Mesenchymal stem cell (in vitro differentiated cells and primary cell): ENCODE results near the gene NR2F1.

Source experiments
- DNase-seq: peaks from one replicate; pipeline ENCODE4 v3.0.0-alpha.2; 2013
- H2AFZ ChIP-seq: one replicate; pipeline ENCODE4 v1.6.1; 2013; ENCODE audit warnings: low read depth, mild to moderate bottlenecking, control low read depth, inconsistent platforms, low read length, moderate library complexity
- H2AK5ac ChIP-seq: 2 replicates; pipeline ENCODE4 v1.6.1; 2013; ENCODE audit warnings: low read length, moderate library complexity, mild to moderate bottlenecking, inconsistent platforms; ENCODE audit not compliant: severe bottlenecking
- H2BK120ac ChIP-seq: one replicate; pipeline ENCODE4 v1.6.1; 2013; ENCODE audit warnings: low read depth, mild to moderate bottlenecking, inconsistent platforms, low read length, moderate library complexity
- H2BK12ac ChIP-seq, 2 experiments: one replicate each; pipeline ENCODE4 v1.6.1; 2013; ENCODE audit warnings: inconsistent platforms in 2 of 2, low read length in 2 of 2, mild to moderate bottlenecking in 2 of 2, moderate library complexity in 2 of 2, control low read depth in 1 of 2
- H2BK15ac ChIP-seq: one replicate; pipeline ENCODE4 v1.6.1; 2013; ENCODE audit warnings: mild to moderate bottlenecking, low read depth, inconsistent platforms; ENCODE audit not compliant: poor library complexity, severe bottlenecking
- H2BK5ac ChIP-seq: 2 replicates; pipeline ENCODE4 v1.6.1; 2013; ENCODE audit warnings: low read depth, mild to moderate bottlenecking, low read length, control low read depth, inconsistent platforms; ENCODE audit not compliant: poor library complexity, severe bottlenecking
- H3K14ac ChIP-seq, 2 experiments: one replicate each; pipeline ENCODE4 v1.6.1; 2013; ENCODE audit warnings: inconsistent platforms in 2 of 2, low read length in 2 of 2, control low read depth in 1 of 2, mild to moderate bottlenecking in 1 of 2, moderate library complexity in 1 of 2
- H3K18ac ChIP-seq, 2 experiments: one replicate each; pipeline ENCODE4 v1.6.1; 2013; ENCODE audit warnings: inconsistent platforms in 2 of 2, low read length in 2 of 2, control low read depth in 1 of 2, low read depth in 1 of 2, mild to moderate bottlenecking in 1 of 2
- H3K23ac ChIP-seq, 2 experiments: one replicate each; pipeline ENCODE4 v1.6.1; 2013; ENCODE audit warnings: inconsistent platforms in 2 of 2, low read length in 2 of 2, mild to moderate bottlenecking in 2 of 2, moderate library complexity in 2 of 2, control low read depth in 1 of 2
- H3K27ac ChIP-seq: 2 replicates; pipeline ENCODE4 v1.5.1; 2013; ENCODE audit warnings: mild to moderate bottlenecking, moderate library complexity, low read length, control low read depth, inconsistent platforms; ENCODE audit not compliant: poor library complexity, severe bottlenecking
- H3K27me3 ChIP-seq, 2 experiments: 2 replicates each; pipeline versions ENCODE4 v1.6.1 to v1.7.0; 2013; ENCODE audit warnings: low read length in 2 of 2, mild to moderate bottlenecking in 2 of 2, moderate library complexity in 2 of 2, control low read depth in 1 of 2, inconsistent platforms in 1 of 2; ENCODE audit not compliant: control insufficient read depth in 1 of 2, insufficient read depth in 1 of 2
- H3K36me3 ChIP-seq, 2 experiments: 2 replicates each; pipeline versions ENCODE4 v1.6.1 to v1.7.0; 2013; ENCODE audit warnings: low read length in 2 of 2, control low read depth in 1 of 2, inconsistent platforms in 1 of 2, low read depth in 1 of 2, mild to moderate bottlenecking in 1 of 2; ENCODE audit not compliant: insufficient read depth in 2 of 2, control insufficient read depth in 1 of 2
- H3K4ac ChIP-seq, 2 experiments: one replicate each; pipeline ENCODE4 v1.6.1; 2013; ENCODE audit warnings: inconsistent platforms in 2 of 2, low read length in 2 of 2, mild to moderate bottlenecking in 2 of 2, moderate library complexity in 2 of 2, control low read depth in 1 of 2, low read depth in 1 of 2
- H3K4me1 ChIP-seq: 2 replicates; pipeline ENCODE4 v1.6.1; 2013; ENCODE audit warnings: low read depth, low read length, control low read depth; ENCODE audit not compliant: control insufficient read depth, insufficient read depth
- H3K4me2 ChIP-seq: 2 replicates; pipeline ENCODE4 v1.6.1; 2013; ENCODE audit warnings: low read length, mild to moderate bottlenecking, inconsistent platforms; ENCODE audit not compliant: poor library complexity, severe bottlenecking
- H3K4me3 ChIP-seq, 2 experiments: 2 replicates each; pipeline versions ENCODE4 v1.5.1 to v1.7.0; 2013; ENCODE audit warnings: low read length in 2 of 2, mild to moderate bottlenecking in 2 of 2, control low read depth in 1 of 2, low read depth in 1 of 2; ENCODE audit not compliant: insufficient read depth in 1 of 2
- H3K79me1 ChIP-seq: replicated peaks from 2 replicates; pipeline ENCODE4 v1.6.1; 2013; ENCODE audit warnings: mild to moderate bottlenecking, control low read depth, low read length, inconsistent platforms; ENCODE audit not compliant: poor library complexity, severe bottlenecking
- H3K9ac ChIP-seq: 2 replicates; pipeline ENCODE4 v1.7.0; 2013; ENCODE audit warnings: mild to moderate bottlenecking, low read length, moderate library complexity
- H3K9me3 ChIP-seq: 2 replicates; pipeline ENCODE4 v1.7.0; 2013; ENCODE audit warnings: mild to moderate bottlenecking, low read length; ENCODE audit not compliant: control insufficient read depth
- H4K8ac ChIP-seq: one replicate; pipeline ENCODE4 v1.6.1; 2013; ENCODE audit warnings: inconsistent platforms, mild to moderate bottlenecking, low read length, moderate library complexity
- H4K91ac ChIP-seq: one replicate; pipeline ENCODE4 v1.6.1; 2013; ENCODE audit warnings: mild to moderate bottlenecking, low read length, inconsistent platforms
- whole genome bisulfite sequencing: methylation state at CpG from one replicate; pipeline ENCODE4 v1.1.7; 2013; ENCODE audit warnings: mixed read lengths; 5-methylcytosine and 5-hydroxymethylcytosine counted together

NR2F1 gene

GRCh38 chr5:93587597-93588351 lies 4.8 kb downstream of the NR2F1 start:
- peak overlapping the region in 1 of 2 experiments; percentile 45 for H3K4me3 ChIP-seq
- H3K27ac ChIP-seq: peak overlapping the region; percentile 46
- peak overlapping the region; percentile 11 for H2BK120ac ChIP-seq
- H3K9ac ChIP-seq: no peak overlapping the region
- H2BK5ac ChIP-seq: no peak overlapping the region
- peak overlapping the region; percentile 90 to 99 for H2BK12ac ChIP-seq
- H3K27me3 ChIP-seq: peaks cover 0 to 25% of the 10 kb centered on the region in 2 experiments
- H3K18ac ChIP-seq: peak overlapping the region; percentile 95 to 99
- H3K23ac ChIP-seq: peak overlapping the region; percentile 23 to 99
- H4K91ac ChIP-seq: peak overlapping the region; percentile 95
- no peaks in the 10 kb centered on the region for H3K79me1 ChIP-seq
- peaks cover 2 to 4% of the 10 kb centered on the region in 2 experiments for H3K36me3 ChIP-seq
- no peak overlapping the region for H2AFZ ChIP-seq
- H3K9me3 ChIP-seq: no peaks in the 10 kb centered on the region
- peak overlapping the region; percentile 92 for H4K8ac ChIP-seq
- WGBS: 23% methylated on average over 54 of the region's 59 CpGs
- peak overlapping the region; percentile 3 to 72 for H3K4ac ChIP-seq
- H3K14ac ChIP-seq: peak overlapping the region; percentile 39 to 96
- no peak overlapping the region for H2AK5ac ChIP-seq
- peak overlapping the region; percentile 95 for H2BK15ac ChIP-seq
- peaks cover 18% of the 10 kb centered on the region for H3K4me1 ChIP-seq
- peak; percentile 59 for DNase-seq
- H3K4me2 ChIP-seq: peak overlapping the region; percentile 47

GRCh38 chr5:93588352-93589151 lies 5.5 kb downstream of the NR2F1 start:
- peak overlapping the region; percentile 23 to 43 for H3K23ac ChIP-seq
- H2BK12ac ChIP-seq: peak overlapping the region; percentile 90 to 99
- H2BK120ac ChIP-seq: peak overlapping the region; percentile 11
- peak overlapping the region; percentile 95 for H4K91ac ChIP-seq
- peak overlapping the region; percentile 92 for H4K8ac ChIP-seq
- H2AFZ ChIP-seq: no peak overlapping the region
- no peak overlapping the region for H2BK5ac ChIP-seq
- H2BK15ac ChIP-seq: peak overlapping the region; percentile 95
- WGBS: 25% methylated on average over 71 of the region's 78 CpGs
- H3K4me1 ChIP-seq: peaks cover 17% of the 10 kb centered on the region
- no peaks in the 10 kb centered on the region for H3K79me1 ChIP-seq
- H3K14ac ChIP-seq: peak overlapping the region; percentile 39 to 96
- H3K27me3 ChIP-seq: peaks cover 0 to 27% of the 10 kb centered on the region in 2 experiments
- H3K4ac ChIP-seq: peak overlapping the region; percentile 3 to 72
- no peak overlapping the region for H2AK5ac ChIP-seq
- peak; percentile 46 for DNase-seq
- peaks cover 2 to 6% of the 10 kb centered on the region in 2 experiments for H3K36me3 ChIP-seq
- no peak overlapping the region for H3K27ac ChIP-seq
- H3K4me3 ChIP-seq: peak overlapping the region in 1 of 2 experiments; percentile 45
- peak overlapping the region; percentile 47 for H3K4me2 ChIP-seq
- H3K18ac ChIP-seq: peak overlapping the region; percentile 95 to 99
- no peaks in the 10 kb centered on the region for H3K9me3 ChIP-seq
- no peak overlapping the region for H3K9ac ChIP-seq

- peak; percentile 19 for DNase-seq
- Histone ChIP-seq H2BK12ac (peak overlapping the region in 1 of 2 experiments; percentile 31), H3K18ac (no peak overlapping the region), H3K9ac (no peak overlapping the region), H4K91ac (no peak overlapping the region), H3K4me1 (peaks cover 17% of the 10 kb centered on the region), H3K23ac (peak overlapping the region in 1 of 2 experiments; percentile 73), H3K27ac (no peak overlapping the region), H3K9me3 (no peaks in the 10 kb centered on the region), H3K4me2 (peak overlapping the region; percentile 13), H2BK120ac (no peak overlapping the region), H2AFZ (no peak overlapping the region), H3K36me3 (peaks cover 2 to 9% of the 10 kb centered on the region in 2 experiments), H3K4me3 (no peak overlapping the region), H3K27me3 (peaks cover 0 to 29% of the 10 kb centered on the region in 2 experiments), H3K4ac (peak overlapping the region in 1 of 2 experiments; percentile 10), H3K79me1 (no peaks in the 10 kb centered on the region), H2BK15ac (no peak overlapping the region), H2BK5ac (no peak overlapping the region), H4K8ac (peak overlapping the region; percentile 31), H3K14ac (no peak overlapping the region), H2AK5ac (no peak overlapping the region)
- WGBS: 87% methylated on average over 6 of the region's 6 CpGs
Measured at GRCh38 chr5:93589152-93589828, 6.3 kb downstream of the NR2F1 start.
